GM12864 (cell line): ENCODE data around the gene SCFD2.
"Not testable (repeated sequence)": the region's sequence is repeated elsewhere in the genome, so short reads cannot be mapped to it uniquely, and the experiment has no call there.

Source experiments
- DNase-seq: peaks from one replicate; pipeline ENCODE4 v3.0.0-alpha.2; 2011; ENCODE audit warnings: low read depth
- H3K4me3 ChIP-seq: 2 replicates; pipeline ENCODE4 v1.5.1; 2011; ENCODE audit warnings: mild to moderate bottlenecking, low read depth, low read length, control low read depth
- CTCF ChIP-seq: IDR thresholded peaks from 2 replicates; pipeline ENCODE4 v1.5.1; 2011; ENCODE audit warnings: low read depth, mild to moderate bottlenecking, moderate library complexity, low read length, control low read depth, inconsistent platforms; ENCODE audit errors: missing control alignments

SCFD2 gene

GRCh38 chr4:53361451-53361850, 4.4 kb downstream of the SCFD2 start:
- no peak overlapping the region for H3K4me3 ChIP-seq
- DNase-seq = no peak
- no peak for TF ChIP-seq CTCF

- no peak overlapping the region for H3K4me3 ChIP-seq
- TF ChIP-seq CTCF = no peak
- no peak for DNase-seq
Observed at GRCh38 chr4:53355930-53356521, 9.8 kb downstream of the SCFD2 start.

DNA sequence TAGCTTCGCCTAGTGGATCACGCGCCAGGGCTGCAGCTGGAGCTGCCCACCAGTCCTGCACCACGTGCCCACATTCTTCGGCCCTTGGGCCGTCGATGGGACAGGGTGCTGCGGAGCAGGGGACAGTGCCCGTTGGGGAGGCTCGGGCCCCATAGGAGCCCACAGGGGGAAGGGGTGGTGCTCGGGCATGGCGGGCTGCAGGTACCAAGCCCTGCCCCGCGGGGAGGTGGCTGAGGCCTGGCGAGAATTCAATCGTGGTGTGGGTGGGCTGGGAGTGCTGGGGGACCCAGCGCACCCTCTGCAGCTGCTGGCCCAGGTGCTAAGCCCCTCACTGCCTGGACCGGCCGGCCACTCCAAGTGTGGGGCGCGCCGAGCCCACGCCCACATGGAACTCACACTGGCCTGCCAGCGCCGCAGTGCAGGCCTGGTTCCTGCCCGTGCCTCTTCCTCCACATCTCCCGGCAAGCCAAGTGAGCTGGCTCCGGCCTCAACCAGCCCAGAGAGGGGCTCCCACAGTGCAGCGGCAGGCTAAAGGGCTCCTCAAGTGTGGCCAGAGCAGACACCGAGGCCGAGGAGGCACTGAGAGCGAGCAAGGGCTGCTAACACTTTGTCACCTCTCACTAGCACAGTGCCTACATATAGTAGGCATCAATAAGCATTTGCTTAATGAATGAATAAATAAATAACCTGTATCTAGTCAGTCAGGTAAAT, 11.7 kb downstream of the SCFD2 start:
- DNase-seq = no peak
- H3K4me3 ChIP-seq = no peak overlapping the region
- TF ChIP-seq CTCF = no peak

- no peak for DNase-seq
- no peak for TF ChIP-seq CTCF
- H3K4me3 ChIP-seq = no peak overlapping the region
Observed at GRCh38 chr4:53349091-53349491, 16.8 kb downstream of the SCFD2 start.

GRCh38 chr4:53348046-53348445, 17.8 kb downstream of the SCFD2 start:
- TF ChIP-seq CTCF = no peak
- no peak for DNase-seq
- no peak overlapping the region for H3K4me3 ChIP-seq

- TF ChIP-seq CTCF = no peak
- DNase-seq = no peak
- H3K4me3 ChIP-seq = no peak overlapping the region
Observed at GRCh38 chr4:53346920-53347852, 18.7 kb downstream of the SCFD2 start.

- not testable (repeated sequence) for DNase-seq, H3K4me3 ChIP-seq
Observed at GRCh38 chr4:53346392-53346791, 19.5 kb downstream of the SCFD2 start.

DNA sequence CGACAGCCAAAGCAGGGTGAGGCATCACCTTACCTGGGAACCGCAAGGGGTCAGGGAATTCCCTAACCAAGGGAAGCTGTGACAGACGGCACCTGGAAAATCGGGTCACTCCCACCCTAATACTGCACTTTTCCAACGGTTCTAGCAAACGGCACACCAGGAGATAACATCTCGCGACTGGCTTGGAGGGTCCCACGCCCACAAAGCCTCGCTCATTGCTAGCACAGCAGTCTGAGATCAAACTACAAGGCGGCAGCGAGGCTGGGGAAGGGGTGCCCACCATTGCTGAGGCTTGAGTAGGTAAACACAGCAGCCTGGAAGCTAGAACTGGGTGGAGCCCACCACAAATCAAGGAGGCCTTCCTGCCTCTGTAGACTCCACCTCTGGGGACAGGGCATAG, 25.7 kb downstream of the SCFD2 start:
- DNase-seq = not testable (repeated sequence)

DNA sequence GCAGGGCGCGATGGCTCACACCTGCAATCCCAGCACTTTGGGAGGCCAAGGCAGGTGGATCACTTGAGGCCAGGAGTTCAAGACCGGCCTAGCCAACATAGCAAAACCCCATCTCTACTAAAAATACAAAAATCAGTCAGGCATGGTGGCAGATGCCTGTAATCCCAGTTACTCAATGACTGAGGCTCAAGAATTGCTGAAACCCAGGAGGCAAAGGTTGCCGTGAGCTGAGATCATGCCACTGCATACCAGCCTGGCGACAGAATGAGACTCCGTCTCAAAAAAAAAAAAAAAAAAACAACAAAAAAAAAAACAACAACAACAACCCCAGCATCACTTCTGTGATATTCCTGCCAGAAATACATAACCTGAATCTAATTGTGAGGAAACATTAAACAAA, 30.9 kb downstream of the SCFD2 start:
- DNase-seq, H3K4me3 ChIP-seq: not testable (repeated sequence)

More for the DNA sequence above, 25.7 kb downstream of the SCFD2 start:
- H3K4me3 ChIP-seq = not testable (repeated sequence)
